Measurements from ENCODE around the gene FBXO21.

The FBXO21 gene

DNA sequence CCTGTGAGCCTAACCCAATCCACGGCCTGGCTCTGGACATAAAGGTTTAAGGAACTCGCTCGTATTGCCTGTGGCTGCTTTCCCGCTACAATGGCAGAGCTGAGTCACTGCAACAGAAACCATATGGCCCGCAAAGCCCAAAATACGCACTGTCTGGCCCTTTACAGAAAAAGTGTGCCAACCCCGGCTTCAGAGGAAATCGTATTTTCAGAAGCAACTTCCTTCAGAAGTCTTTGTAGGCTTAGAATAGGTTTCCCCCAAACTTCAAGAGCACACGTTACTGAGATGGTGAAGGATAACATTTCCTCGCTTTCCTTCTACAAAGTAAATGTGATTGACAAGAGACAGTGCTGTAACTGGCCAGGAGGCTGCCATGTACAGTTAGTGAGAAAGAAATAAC lies 56.2 kb downstream of the FBXO21 start:
- Histone ChIP-seq H4K12ac (ENCODE audit: low read depth, low read length) (no peak overlapping the region), H2AFZ (ENCODE audit: insufficient read depth, low read length, poor library complexity) (no peak overlapping the region), H3K79me1 (ENCODE audit: low read length) (no peaks in the 10 kb centered on the region), H3K14ac (ENCODE audit: low read length) (no peak overlapping the region), H3K79me2 (ENCODE audit: control insufficient read depth, insufficient read depth, low read length, poor library complexity) (no peaks in the 10 kb centered on the region), H2AK5ac (ENCODE audit: low read length) (no peak overlapping the region), H4K8ac (ENCODE audit: low read depth, low read length) (no peak overlapping the region), H3K9me3 (ENCODE audit: insufficient read depth, low read depth, low read length) (no peaks in the 10 kb centered on the region), H3K9ac (ENCODE audit: low read length) (no peak overlapping the region), H3K27me3 (ENCODE audit: insufficient read depth, low read length) (no peaks in the 10 kb centered on the region), H2BK12ac (ENCODE audit: low read length) (no peak overlapping the region), H3K4me3 (ENCODE audit: low read depth, low read length) (no peak overlapping the region), H3K27ac (ENCODE audit: low read depth, low read length) (no peak overlapping the region), H2BK120ac (ENCODE audit: insufficient read depth, low read length, poor library complexity) (no peak overlapping the region), H3K4ac (ENCODE audit: low read depth, low read length) (no peak overlapping the region), H4K91ac (ENCODE audit: low read depth, low read length) (no peak overlapping the region), H3K4me2 (ENCODE audit: low read length) (no peak overlapping the region), H2BK5ac (ENCODE audit: low read depth, low read length, poor library complexity) (no peak overlapping the region), H3K23ac (ENCODE audit: low read length) (no peak overlapping the region), H3K4me1 (ENCODE audit: control insufficient read depth in 1 of 2, insufficient read depth in 2 of 2, low read length in 2 of 2) (peaks cover 4 to 7% of the 10 kb centered on the region in 2 experiments), H3K18ac (ENCODE audit: low read length) (no peak overlapping the region), H3K36me3 (ENCODE audit: control insufficient read depth in 1 of 2, insufficient read depth in 2 of 2, low read length in 2 of 2) (no peaks in the 10 kb centered on the region)
- WGBS (ENCODE audit: extremely low coverage, insufficient coverage, insufficient read length) = no CpG with 5 or more reads among the region's 10 CpGs
- DNase-seq = no peak

DNA sequence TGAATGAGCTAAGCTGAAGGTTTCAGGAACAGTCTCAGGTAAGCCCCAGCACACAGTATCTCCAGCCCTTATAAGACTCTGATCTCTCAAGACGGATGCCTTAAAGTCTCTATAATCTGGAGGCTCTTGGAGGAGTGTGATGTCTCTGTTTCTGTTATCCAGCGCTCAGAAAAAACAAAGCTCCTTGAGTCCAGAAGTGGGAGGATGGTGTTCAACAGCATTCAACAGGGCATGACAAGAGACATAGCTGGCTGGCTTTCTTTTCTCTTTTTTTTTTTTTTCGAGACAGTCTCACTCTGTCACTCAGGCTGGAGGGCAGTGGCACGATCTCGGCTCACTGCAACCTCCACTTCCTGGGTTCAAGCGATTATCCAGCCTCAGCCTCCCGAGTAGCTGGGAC lies 59.5 kb downstream of the FBXO21 start:
- Histone ChIP-seq H3K18ac (ENCODE audit: low read length) (no peak overlapping the region), H3K27me3 (ENCODE audit: insufficient read depth, low read length) (no peaks in the 10 kb centered on the region), H3K9ac (ENCODE audit: low read length) (no peak overlapping the region), H3K79me1 (ENCODE audit: low read length) (no peaks in the 10 kb centered on the region), H2BK12ac (ENCODE audit: low read length) (no peak overlapping the region), H2AFZ (ENCODE audit: insufficient read depth, low read length, poor library complexity) (no peak overlapping the region), H3K23ac (ENCODE audit: low read length) (no peak overlapping the region), H4K91ac (ENCODE audit: low read depth, low read length) (no peak overlapping the region), H3K79me2 (ENCODE audit: control insufficient read depth, insufficient read depth, low read length, poor library complexity) (no peaks in the 10 kb centered on the region), H3K4me2 (ENCODE audit: low read length) (no peak overlapping the region), H3K27ac (ENCODE audit: low read depth, low read length) (no peak overlapping the region), H2BK120ac (ENCODE audit: insufficient read depth, low read length, poor library complexity) (no peak overlapping the region), H3K9me3 (ENCODE audit: insufficient read depth, low read depth, low read length) (peaks cover 17% of the 10 kb centered on the region), H2AK5ac (ENCODE audit: low read length) (no peak overlapping the region), H2BK5ac (ENCODE audit: low read depth, low read length, poor library complexity) (no peak overlapping the region), H4K12ac (ENCODE audit: low read depth, low read length) (no peak overlapping the region), H3K4me1 (ENCODE audit: control insufficient read depth in 1 of 2, insufficient read depth in 2 of 2, low read length in 2 of 2) (peaks cover 4 to 7% of the 10 kb centered on the region in 2 experiments), H3K4me3 (ENCODE audit: low read depth, low read length) (no peak overlapping the region), H3K4ac (ENCODE audit: low read depth, low read length) (no peak overlapping the region), H3K14ac (ENCODE audit: low read length) (no peak overlapping the region), H4K8ac (ENCODE audit: low read depth, low read length) (no peak overlapping the region), H3K36me3 (ENCODE audit: control insufficient read depth in 1 of 2, insufficient read depth in 2 of 2, low read length in 2 of 2) (no peaks in the 10 kb centered on the region)
- WGBS (ENCODE audit: extremely low coverage, insufficient coverage, insufficient read length) = no CpG with 5 or more reads among the region's 7 CpGs
- DNase-seq = no peak

DNA sequence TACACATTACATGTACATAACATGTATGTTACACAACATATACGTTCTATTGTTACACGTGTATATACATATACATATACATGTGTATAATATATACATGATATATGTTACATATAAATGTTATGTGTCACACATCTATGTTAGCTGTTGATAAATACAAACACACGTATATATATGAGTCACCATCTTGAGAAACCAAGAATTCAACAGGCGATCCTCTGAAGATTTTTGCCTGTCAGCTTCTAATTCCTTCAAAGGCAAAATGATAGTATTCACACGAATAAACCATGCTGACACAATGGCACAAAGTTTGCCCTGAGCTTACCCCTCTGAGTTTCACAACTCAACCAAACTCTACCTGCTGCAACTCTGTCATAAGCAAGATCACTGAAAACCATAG lies 60.9 kb downstream of the FBXO21 start:
- no peak overlapping the region for H3K23ac ChIP-seq (ENCODE audit: low read length)
- H3K4ac ChIP-seq (ENCODE audit: low read depth, low read length) = no peak overlapping the region
- H3K79me2 ChIP-seq (ENCODE audit: control insufficient read depth, insufficient read depth, low read length, poor library complexity) = no peaks in the 10 kb centered on the region
- H3K4me3 ChIP-seq (ENCODE audit: low read depth, low read length) = no peak overlapping the region
- H2BK5ac ChIP-seq (ENCODE audit: low read depth, low read length, poor library complexity) = no peak overlapping the region
- no peaks in the 10 kb centered on the region for H3K36me3 ChIP-seq (ENCODE audit: control insufficient read depth in 1 of 2, insufficient read depth in 2 of 2, low read length in 2 of 2)
- peak in 1 of 2 donors; percentile 15 for DNase-seq
- no peak overlapping the region for H4K91ac ChIP-seq (ENCODE audit: low read depth, low read length)
- no peak overlapping the region for H3K9ac ChIP-seq (ENCODE audit: low read length)
- peaks cover 6 to 15% of the 10 kb centered on the region in 2 experiments for H3K4me1 ChIP-seq (ENCODE audit: control insufficient read depth in 1 of 2, insufficient read depth in 2 of 2, low read length in 2 of 2)
- no peak overlapping the region for H4K8ac ChIP-seq (ENCODE audit: low read depth, low read length)
- peaks cover 17% of the 10 kb centered on the region for H3K9me3 ChIP-seq (ENCODE audit: insufficient read depth, low read depth, low read length)
- no peak overlapping the region for H2BK120ac ChIP-seq (ENCODE audit: insufficient read depth, low read length, poor library complexity)
- H3K14ac ChIP-seq (ENCODE audit: low read length) = no peak overlapping the region
- WGBS (ENCODE audit: extremely low coverage, insufficient coverage, insufficient read length) = no CpG with 5 or more reads among the region's 5 CpGs
- no peak overlapping the region for H2AK5ac ChIP-seq (ENCODE audit: low read length)
- no peak overlapping the region for H3K18ac ChIP-seq (ENCODE audit: low read length)
- H2BK12ac ChIP-seq (ENCODE audit: low read length) = no peak overlapping the region
- no peak overlapping the region for H3K27ac ChIP-seq (ENCODE audit: low read depth, low read length)
- H3K27me3 ChIP-seq (ENCODE audit: insufficient read depth, low read length) = no peaks in the 10 kb centered on the region
- no peak overlapping the region for H3K4me2 ChIP-seq (ENCODE audit: low read length)
- no peak overlapping the region for H4K12ac ChIP-seq (ENCODE audit: low read depth, low read length)
- H3K79me1 ChIP-seq (ENCODE audit: low read length) = no peaks in the 10 kb centered on the region
- no peak overlapping the region for H2AFZ ChIP-seq (ENCODE audit: insufficient read depth, low read length, poor library complexity)

DNA sequence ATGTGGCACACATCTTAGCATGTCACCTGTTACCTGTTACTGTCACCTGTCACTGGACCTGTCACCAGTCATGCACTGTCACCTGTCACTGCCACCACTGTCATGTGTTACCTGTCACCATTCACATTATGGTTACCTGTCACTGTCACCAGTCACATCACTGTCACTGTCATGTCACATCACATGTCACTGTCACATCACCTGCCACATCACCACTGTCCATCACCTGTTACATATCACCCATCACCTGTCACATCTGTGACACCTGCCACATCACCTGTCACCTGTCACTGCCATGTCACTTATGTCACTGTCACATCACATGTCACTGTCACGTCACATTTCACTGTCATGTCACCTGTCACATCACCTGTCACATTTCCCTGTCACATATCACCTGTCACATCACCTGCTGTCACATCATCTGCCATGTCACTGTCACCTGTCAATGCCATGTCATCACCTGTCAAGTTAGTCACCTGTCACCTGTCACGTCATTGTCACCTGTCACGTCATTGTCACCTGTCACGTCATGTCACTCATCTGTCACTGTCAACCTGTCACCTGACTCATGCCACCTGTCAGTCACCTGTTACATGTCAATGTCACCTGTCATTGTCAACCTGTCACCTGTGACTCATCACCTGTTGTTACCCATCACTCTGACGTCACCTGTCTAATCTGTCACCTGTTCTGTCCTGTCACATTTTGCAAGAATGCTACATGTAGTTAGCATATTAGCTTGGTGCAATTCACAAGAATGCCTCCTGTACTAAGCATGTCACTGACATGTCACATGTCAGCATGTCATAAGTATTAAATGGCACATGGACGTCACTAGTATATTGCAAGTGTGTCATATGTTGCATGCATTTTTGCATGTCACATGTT lies 62.1 kb downstream of the FBXO21 start:
- Histone ChIP-seq H2AK5ac (ENCODE audit: low read length) (no peak overlapping the region), H3K4me3 (ENCODE audit: low read depth, low read length) (peak overlapping the region; percentile 3), H2BK120ac (ENCODE audit: insufficient read depth, low read length, poor library complexity) (no peak overlapping the region), H3K4me1 (ENCODE audit: control insufficient read depth in 1 of 2, insufficient read depth in 2 of 2, low read length in 2 of 2) (peaks cover 6 to 15% of the 10 kb centered on the region in 2 experiments), H3K14ac (ENCODE audit: low read length) (no peak overlapping the region), H3K27me3 (ENCODE audit: insufficient read depth, low read length) (no peaks in the 10 kb centered on the region), H3K79me2 (ENCODE audit: control insufficient read depth, insufficient read depth, low read length, poor library complexity) (no peaks in the 10 kb centered on the region), H4K91ac (ENCODE audit: low read depth, low read length) (no peak overlapping the region), H3K36me3 (ENCODE audit: control insufficient read depth in 1 of 2, insufficient read depth in 2 of 2, low read length in 2 of 2) (no peaks in the 10 kb centered on the region), H3K4me2 (ENCODE audit: low read length) (no peak overlapping the region), H2AFZ (ENCODE audit: insufficient read depth, low read length, poor library complexity) (no peak overlapping the region), H2BK12ac (ENCODE audit: low read length) (no peak overlapping the region), H4K12ac (ENCODE audit: low read depth, low read length) (no peak overlapping the region), H4K8ac (ENCODE audit: low read depth, low read length) (no peak overlapping the region), H2BK5ac (ENCODE audit: low read depth, low read length, poor library complexity) (no peak overlapping the region), H3K9ac (ENCODE audit: low read length) (no peak overlapping the region), H3K4ac (ENCODE audit: low read depth, low read length) (no peak overlapping the region), H3K18ac (ENCODE audit: low read length) (no peak overlapping the region), H3K79me1 (ENCODE audit: low read length) (no peaks in the 10 kb centered on the region), H3K27ac (ENCODE audit: low read depth, low read length) (no peak overlapping the region), H3K9me3 (ENCODE audit: insufficient read depth, low read depth, low read length) (peaks cover 17% of the 10 kb centered on the region), H3K23ac (ENCODE audit: low read length) (no peak overlapping the region)
- WGBS (ENCODE audit: extremely low coverage, insufficient coverage, insufficient read length) = no CpG with 5 or more reads among the region's 6 CpGs
- DNase-seq = no peak

Data from trophoblast cell (in vitro differentiated cells and primary cell).